Measurements from ENCODE around the gene PDP2.
"Not testable (repeated sequence)": the region's sequence is repeated elsewhere in the genome, so short reads cannot be mapped to it uniquely, and the experiment has no call there.

- not testable (repeated sequence) for TF ChIP-seq CTCF (conservative IDR thresholded peaks at IDR 0.05; ENCODE audit: low read depth, low read length); CHD1 (IDR thresholded peaks at IDR 0.05; ENCODE audit: low read depth, low read length); POLR2A (IDR thresholded peaks at IDR 0.05; ENCODE audit: low read depth, low read length)
These were observed 16.4 kb downstream of the PDP2 start for GRCh38 chr16:66896682-66897081.
